ENCODE results near the gene NDC80.

Gene NDC80

DNA sequence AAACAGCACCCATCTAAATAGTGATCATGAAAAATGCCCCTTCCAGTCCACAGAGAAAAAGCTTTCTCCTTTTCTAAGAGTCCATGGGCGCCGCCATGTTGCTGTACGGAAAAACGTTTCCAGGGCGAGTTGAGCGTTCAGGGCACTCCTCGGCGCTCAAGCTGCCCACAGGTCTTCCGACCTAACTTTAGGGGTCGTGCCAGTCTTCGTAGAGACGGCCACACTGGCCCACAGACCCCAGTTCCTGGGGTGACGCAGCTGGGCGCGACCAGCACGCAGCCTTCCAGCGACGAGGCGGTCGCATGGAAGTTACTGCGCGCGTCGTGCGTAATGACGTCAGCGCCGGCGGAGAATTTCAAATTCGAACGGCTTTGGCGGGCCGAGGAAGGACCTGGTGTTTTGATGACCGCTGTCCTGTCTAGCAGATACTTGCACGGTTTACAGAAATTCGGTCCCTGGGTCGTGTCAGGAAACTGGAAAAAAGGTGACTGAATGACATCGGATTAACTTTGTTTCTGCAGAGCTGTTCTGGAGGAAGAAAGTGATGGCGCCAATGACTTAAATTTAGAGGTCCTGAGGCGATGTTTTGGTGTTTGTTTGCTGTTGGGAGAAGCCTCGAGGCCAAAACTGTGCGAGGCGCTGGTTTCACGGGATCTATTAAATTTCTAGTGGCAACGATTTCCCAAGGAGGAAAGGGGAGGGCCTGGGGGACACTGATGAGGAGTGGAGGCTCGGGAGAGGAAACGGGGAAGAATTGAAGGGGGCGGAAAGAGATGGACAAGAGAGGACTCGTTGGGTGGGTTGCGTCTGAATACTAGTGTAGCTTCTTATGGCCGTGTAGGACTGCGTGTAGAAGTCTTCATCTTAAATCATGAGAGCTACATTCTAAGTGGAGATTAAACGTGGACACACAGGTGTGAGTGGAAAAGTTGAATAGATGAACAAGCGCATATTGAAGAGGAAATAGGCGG, at the start of gene NDC80, which contains the start of gene METTL4:
Gene NDC80, plus strand, starts transcription at position 358 of the 971 bp plus-strand sequence. CDS start 1,429 bp downstream, outside the sequence.
Gene METTL4, minus strand, starts transcription at position 306 of the 971 bp plus-strand sequence. CDS start 4,289 bp downstream, outside the sequence.
- no peak for FAIRE-seq

DNA sequence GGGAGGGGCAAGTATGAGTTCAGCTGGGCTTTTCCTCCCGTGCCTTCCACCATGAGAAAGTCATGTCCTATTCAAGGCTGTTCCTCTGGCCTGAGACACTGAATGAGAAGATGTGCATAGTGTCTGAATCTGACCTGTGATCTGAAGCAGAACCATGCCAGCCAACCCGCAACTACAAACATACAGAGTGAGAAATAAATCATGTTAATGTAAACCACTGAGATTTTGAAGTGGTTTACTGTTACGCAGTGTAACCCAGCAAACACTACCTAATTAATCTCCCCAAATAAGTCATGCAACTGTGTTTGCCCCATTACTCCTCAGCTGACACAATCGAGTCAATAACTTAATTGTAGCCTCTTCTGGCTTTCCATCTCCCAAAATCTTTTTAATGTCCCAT, 49.2 kb upstream of the NDC80 start:
- no peak for FAIRE-seq

DNA sequence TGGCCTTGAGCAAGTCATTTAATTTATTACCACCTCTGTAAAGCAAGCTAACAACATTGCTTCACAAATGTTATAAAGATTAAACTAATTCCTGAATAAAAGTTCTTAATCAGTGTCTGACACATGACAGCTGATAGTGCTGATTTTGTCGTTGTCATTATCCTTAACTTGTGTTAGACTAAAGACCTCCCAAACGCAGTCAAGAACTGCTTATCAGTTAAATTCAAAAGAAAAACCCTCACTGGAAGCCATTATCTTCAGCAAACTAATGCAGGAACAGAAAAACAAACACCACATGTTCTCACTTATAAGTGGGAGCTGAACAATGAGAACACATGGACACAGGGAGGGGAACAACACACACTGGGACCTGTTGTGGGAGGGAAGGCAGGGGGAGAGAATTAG, 46.6 kb upstream of the NDC80 start:
- peak; percentile 45 for FAIRE-seq

DNA sequence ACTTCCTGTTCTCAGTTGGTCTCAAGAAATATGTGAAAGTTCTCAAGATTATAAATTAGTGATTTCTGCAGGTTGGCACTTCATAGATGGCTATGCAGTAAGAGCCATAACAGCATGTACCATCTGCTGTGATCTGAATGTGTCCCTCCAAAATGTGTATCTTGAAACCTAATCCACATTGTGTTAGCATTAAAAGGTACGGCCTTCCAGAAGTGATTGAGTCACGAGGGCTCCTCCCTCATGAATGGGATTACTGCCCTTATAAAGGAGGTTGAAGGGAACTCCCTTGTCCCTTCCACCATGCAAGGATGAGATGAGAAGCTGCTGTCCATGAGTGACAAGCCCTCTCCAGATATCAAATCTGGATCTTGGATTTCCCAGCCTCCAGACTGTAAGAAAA, 45.0 kb upstream of the NDC80 start:
- FAIRE-seq: no peak

DNA sequence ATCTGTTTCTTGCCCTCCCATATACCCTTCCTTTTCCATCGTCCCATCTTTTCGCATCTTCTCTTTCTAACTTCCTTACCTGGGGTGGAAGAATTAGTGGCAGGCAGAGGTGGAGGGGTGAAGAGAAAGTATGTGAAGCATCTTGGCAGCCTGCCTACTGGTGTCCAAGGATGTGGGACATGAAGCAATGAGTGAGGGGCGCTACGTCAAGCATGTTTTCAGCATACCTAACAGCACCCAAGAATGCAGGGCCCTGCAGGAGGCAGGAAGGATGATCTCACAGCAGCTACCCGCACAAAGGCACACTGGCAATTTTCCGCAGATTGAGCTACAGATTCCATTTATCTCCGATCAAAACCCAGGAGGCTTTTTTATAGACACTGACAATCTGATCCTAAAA, 42.2 kb upstream of the NDC80 start:
- no peak for FAIRE-seq

DNA sequence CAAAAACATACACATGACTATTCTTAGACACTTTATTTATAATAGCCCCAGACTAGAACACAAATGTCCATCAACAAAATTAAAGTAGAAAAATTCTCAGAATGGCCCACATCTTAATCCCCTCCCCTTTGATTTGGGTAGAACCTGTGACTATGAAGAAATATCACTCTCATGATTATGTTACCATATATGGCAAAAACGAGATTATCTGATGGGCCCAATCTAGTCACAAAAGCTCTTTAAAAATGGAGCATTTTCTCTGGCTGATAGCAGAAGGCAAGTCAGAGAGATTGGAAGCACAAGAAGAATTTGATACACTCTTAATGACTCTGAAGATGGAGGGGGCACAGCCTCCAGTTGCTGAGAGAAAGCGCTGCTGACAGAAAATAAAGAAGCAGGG, 39.6 kb upstream of the NDC80 start:
- FAIRE-seq: no peak

DNA sequence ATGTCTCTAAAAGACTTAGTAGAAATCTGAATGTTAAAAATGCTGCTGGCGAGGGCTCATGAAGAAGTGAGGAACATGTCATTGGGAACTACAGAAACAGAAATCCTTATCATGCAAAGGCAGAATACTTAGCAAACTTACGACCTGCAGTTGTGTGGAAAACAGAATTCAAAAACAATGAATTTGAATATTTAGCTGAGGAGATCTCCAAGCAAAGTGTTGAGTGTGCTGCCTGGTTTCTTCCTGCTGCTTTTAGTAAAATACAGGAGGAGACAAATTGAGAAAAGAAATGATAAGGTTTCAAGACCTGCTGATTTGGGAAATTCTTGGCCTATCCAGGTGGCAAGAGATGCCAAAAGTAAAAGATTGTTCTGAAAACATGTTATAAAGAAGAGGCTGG, 38.6 kb upstream of the NDC80 start:
- FAIRE-seq: no peak

DNA sequence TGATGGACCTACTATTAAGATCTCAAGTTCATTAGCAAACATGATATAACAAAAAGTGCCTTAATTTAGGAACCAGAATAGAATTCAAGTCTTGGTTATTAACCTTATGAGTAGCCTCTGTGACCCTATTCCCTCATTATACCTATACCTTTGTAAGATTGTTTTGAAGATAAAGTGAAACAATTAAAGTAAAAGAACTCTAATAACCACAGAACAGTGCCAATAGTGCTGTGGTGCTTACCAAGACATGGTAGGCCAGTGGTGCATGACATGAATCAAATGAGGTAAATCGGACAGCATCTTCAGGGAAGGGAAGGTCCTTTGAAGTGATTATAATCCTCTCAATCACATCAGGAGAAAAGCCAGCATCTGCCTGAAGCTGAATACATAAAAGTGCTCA, 36.5 kb upstream of the NDC80 start:
- no peak for FAIRE-seq

DNA sequence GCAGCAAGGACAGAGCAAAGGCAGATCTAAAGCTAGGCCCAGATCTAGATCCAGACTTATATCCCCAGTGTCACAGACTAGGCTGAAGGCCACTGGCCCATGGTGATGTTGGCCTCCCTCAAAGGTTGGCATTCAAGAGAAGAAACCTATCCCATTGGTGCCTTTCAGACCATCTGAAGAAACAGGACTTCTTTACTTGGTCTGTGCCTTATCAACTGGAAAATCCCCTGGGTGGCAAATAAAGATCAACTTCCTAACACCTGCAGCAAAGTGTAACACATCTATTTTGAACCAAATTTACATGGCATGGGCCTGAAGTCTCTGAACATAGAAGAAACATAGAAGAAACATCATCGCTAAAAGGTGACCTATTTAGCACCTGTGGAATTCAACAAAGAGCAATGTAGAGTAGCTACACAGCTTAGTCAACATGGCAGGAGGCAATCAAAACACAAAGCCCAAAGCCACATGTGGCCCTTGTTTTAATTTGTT, 35.9 kb upstream of the NDC80 start:
- FAIRE-seq: no peak

DNA sequence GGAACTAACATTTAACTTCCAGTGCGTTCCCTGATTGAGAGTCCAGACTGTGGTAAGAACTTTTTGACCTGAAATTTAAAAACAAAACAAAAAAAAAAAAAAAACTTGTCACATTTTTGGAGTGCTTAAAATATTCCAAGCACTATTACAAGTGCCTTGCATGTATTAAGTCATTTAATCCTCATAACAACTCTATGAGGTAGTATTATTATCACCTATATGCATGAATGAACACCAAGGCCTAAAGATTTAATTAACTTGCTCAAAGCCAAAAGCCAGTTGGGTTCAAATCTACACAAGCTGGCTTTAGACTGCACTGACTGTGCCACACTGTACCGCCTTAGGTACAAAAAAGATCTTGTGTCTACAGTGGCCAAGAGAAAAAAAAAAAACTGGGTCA, 35.3 kb upstream of the NDC80 start:
- FAIRE-seq: no peak

DNA sequence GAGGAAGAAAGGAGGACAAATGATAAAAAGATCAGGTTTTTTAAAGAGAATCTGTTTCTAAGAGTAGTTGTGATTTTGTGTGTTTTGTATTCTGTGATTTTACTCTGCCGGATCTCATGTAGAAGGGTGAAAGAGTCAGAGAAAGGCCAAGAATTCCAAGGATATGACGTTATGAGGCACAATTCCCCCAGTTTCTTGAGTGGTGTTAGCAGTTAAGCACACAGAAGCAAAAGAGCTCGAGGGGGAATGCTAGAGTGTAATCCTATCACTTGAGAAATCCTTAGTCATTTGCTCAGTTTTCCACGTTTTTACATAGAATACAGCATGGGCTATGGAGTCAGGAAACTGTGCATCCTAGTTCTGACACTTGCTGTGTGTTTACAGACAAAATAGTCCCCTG, 34.9 kb upstream of the NDC80 start:
- FAIRE-seq: no peak

DNA sequence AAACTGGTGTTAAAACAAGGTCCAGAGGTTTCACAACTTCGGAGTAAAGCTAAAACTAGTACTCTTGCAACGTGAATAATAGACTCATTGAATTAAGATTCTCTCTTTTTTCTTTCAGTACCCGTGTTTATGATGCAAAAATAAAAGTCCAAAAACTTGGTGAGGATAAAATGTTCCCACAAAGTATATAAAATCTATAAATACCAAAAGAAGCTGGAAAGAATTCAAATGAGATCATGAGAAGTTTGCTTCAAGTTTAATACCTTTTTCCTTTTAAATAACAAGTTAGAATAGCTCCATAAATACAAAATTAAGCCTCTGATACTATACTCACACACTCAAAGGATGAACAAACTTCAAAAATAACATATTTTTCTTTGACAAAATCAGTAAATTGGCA, 34.1 kb upstream of the NDC80 start:
- peak; percentile 8 for FAIRE-seq

DNA sequence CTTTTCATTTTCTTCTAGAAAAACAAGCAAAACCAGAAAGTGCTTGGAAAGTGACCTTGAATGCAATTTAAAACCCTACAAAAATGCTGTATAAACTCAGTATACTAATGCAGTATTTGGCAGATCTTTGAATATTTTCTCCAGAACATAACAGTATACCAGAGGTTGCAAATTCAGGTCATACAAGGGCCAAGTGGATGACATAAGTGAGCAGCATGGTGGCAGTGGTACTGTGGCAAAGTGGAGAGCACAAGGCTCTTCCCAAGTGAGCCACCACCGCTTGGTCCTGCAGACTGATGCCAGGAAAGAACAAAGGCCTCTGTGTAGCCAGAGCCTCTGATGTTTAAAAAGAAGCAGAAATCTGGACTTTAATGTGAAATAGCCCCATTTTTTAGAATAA, 33.1 kb upstream of the NDC80 start:
- no peak for FAIRE-seq

DNA sequence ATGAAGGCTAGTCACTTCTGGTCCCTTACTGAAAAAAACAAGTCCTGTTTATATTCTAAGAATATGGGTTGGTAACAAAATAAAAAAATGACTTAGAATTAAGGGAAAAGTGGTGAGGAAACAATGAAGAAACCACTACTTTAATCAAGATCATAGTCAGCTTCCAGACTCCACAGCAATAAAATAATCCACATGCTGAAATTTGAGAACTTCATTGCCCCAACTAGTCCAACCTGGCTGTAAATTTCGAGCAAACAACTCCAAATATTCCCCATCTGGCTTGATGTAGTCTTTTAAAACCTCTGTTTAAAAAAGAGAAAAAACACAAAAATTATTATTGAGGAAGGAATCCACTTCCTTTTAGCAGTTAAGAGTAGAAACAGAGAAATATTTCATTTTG, 32.5 kb upstream of the NDC80 start:
- FAIRE-seq: peak; percentile 97

DNA sequence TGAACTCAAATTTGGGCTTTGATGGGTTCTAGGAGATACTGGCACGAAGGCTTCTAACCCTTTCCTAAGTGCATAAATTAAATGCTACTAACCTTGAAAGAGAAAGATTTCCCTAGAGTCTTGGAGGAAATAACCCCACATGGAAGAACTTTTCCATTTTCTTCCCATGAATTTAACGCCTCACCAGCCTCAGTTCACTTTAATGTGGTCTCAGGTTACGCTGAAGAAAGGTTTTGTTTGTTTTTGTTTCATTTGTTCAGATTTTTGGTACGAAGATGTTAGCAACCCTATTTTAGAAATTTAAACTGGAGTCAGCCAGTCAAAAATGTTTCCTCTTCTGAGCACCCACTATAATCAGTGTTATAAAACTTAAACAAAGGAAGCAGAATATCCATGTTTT, 30.8 kb upstream of the NDC80 start:
- FAIRE-seq: no peak

DNA sequence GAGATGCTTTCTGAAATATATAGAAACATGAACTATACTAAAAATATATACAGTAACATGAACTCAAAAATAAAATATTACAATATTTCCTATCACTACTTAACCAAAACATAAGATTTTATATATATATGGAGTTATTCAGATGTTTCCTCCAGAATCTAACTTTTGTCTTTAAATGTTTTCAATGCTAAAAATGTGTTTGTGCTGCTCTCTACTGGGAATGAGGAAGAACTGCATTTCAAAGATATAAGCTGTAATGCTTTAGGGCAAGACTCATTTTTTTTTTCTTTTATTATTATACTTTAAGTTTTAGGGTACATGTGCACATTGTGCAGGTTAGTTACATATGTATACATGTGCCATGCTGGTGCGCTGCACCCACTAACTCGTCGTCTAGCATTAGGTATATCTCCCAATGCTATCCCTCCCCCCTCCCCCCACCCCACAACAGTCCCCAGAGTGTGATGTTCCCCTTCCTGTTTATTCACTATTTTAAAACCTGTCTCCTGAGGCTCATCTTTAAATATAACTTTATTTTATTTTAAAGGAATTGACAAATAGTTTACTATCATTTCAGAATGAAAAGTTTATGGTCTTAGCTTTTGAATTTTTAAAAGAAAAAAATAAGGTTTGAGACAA, 29.3 kb upstream of the NDC80 start:
- peak; percentile 94 for FAIRE-seq

DNA sequence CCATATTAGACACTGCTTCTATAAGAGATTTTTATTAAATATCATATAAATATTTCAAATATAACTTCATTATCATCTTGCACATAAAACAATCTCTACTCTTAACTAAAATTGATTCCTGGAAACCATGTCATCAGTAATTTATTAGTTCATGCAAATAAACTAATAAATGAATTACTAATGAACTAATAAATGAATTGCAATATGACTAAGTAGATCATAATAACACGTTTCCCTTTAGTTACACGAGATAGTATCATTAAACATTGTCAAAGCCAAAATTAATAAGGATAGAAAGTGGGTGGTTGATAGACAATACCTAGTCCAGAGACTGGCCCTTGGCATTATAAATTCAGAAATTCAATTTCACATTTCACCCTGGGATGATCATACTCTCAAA, 26.2 kb upstream of the NDC80 start:
- peak; percentile 31 for FAIRE-seq

DNA sequence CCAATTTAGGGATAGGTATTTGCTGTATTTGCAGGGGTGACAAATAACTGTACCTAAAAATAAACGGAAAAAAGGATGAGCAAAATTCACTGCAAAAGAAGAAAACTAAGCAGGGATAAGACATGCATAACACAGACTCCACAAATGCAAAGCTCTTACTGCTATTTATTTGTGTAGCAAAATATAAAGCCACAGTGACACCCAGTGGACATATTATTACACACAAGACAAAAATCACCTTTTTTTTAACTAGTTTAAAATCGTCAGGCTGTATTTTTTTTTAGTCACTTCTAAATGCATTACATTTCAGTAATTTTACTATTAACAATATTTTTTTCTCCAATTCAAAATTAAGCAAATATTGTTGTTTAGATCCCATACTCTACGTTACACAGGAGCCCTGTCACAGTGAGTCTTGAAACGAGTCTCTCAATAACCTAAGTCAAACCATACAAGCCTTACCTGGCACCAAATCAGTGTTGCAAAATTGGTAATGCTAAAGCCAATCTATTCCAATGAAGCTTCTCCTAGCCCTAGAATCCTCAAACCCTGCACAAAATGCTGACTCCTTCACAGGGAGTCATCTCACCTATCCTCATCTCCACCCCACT, 23.8 kb upstream of the NDC80 start:
- FAIRE-seq: peak; percentile 93

DNA sequence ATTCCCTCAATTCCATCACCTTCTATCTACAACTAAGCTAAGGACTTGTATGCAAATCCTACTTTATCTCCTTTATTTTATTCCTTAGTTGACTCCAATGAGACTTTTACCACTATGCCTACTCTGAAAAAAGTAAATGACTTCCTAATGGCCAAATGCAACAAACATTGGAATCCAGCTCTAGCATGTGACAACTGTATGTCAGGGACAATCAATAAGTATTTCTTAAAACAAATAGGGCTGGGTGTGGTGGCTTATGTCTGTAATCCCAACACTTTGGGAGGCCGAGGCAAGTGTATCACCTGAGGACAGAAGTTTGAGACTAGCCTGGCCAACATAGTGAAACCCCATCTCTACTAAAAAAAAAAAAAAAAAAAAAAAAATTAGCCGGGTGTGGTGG, 21.9 kb upstream of the NDC80 start:
- FAIRE-seq: no peak

DNA sequence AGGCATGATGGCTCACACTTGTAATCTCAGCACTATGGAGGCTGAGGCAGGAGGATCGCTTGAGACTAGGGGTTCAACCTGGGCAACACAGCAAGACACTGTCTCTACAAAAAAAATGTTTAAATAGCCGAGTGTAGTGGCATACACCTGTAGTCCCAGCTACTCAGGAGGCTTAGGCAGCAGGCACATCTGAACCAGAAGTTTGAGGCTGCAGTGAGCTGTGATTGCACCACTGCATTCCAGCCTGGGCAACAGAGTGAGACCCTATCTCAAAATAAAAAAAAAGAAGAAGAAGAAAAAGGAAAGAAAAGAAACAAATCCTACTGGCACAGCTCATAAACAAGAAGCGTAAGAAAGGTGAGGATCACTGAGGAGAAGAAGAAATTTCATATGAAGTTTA, 19.9 kb upstream of the NDC80 start:
- FAIRE-seq: no peak

DNA sequence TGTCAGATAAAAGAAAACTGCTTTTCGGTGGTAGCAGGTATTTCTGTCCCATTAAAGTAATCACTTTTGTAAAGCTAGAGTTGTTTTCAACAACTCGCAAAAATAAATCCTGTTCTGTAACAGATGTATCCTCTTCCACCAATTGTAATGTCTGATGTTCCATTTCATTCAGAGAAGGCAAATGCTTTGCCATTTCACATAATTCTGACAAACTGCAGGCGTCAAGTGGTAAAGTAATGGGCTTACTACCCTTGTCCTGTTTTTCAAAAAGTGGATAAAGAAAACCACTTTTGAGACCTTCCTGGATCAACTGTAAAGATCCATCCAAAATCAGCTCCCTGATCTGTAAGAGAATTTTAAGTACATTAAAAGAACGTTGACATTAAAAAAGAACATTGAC, 16.7 kb upstream of the NDC80 start:
- no peak for FAIRE-seq

DNA sequence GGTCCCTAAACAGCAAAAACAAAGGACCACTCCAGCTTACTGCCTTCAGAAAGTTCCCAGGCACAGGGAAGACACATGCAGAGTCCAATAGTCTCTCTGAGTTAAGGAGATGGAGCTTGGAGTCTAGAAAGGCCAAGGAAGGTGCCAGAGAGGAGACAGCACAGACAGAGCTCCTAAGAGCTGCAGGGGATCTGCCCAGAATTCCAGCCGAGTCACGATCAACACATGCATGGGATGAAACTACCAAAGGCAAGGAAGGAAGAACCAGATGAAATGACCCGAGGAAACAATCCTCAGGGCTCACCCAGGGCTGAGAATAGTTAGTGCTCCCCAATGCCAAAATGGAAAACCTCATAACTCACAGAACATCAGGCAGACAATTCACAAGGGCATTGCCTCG, 15.5 kb upstream of the NDC80 start:
- no peak for FAIRE-seq

DNA sequence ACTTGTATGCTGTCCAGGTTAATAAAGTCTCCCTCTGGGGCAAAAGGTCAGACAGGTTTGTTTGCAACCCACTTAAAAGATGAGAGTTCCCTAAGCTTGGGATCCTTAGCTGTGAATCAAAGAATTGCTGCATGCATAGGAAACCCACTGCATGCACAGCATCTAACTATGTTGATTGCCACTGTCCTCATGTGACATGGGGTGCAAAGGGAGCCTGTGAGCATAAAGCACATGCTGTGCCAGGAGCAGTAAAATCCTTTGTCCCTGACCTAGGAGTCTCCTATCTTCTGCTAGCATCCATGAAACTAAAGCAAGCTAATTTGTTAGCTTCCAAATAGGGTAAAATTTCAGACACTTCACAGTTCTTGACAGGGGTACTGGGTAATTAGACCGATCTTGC, 13.8 kb upstream of the NDC80 start:
- no peak for FAIRE-seq

DNA sequence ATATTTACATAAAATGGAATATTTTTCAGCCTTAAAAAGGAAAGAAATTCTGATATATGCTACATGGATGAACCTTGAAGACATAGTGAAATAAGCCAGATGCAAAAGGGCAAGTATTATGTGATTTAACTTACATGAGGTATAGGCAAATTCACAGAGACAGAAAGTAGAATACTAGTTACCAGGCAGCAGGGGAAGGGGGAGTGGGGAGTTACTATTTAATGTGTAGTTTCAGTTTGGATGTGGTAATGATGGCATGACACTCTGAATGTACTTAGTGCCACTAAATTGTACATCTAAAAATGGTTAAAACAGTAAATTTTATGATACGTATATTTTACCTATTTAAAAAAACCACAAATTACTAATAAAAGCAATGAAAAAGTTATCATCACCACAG, 12.1 kb upstream of the NDC80 start:
- FAIRE-seq: no peak

Data from endometrium (tissue), 2 donors.